HG02763 (cell line): ENCODE measurements around the gene ZNF239.
"Not testable (repeated sequence)": the region's sequence is repeated elsewhere in the genome, so short reads cannot be mapped to it uniquely, and the experiment has no call there.

Experiments used
- ATAC-seq: cut with Tn5 transposase; IDR thresholded peaks from one replicate; pipeline ENCODE4 v1.9.1; 2021; ENCODE audit warnings: mild to moderate bottlenecking, moderate library complexity; ENCODE audit not compliant: unreplicated experiment

The ZNF239 gene

GRCh38 chr10:43584051-43584450 lies 9.6 kb upstream of the ZNF239 start:
- ATAC-seq = no peak

- no peak for ATAC-seq
These were observed 2.2 kb upstream of the ZNF239 start for GRCh38 chr10:43576580-43576979.

GRCh38 chr10:43576062-43576461 lies 1.6 kb upstream of the ZNF239 start:
- no peak for ATAC-seq

- no peak for ATAC-seq
These were observed 490 bp upstream of the ZNF239 start for GRCh38 chr10:43574906-43575305.

- no peak for ATAC-seq
These were observed 991 bp downstream of the ZNF239 start for GRCh38 chr10:43573250-43574000.

- ATAC-seq = no peak
These were observed 3.4 kb downstream of the ZNF239 start for GRCh38 chr10:43570971-43571370.

GRCh38 chr10:43569681-43570080 lies 4.7 kb downstream of the ZNF239 start:
- ATAC-seq = no peak

- no peak for ATAC-seq
These were observed 17.2 kb downstream of the ZNF239 start for GRCh38 chr10:43557214-43557613.

GRCh38 chr10:43543746-43544145 lies 30.7 kb downstream of the ZNF239 start:
- not testable (repeated sequence) for ATAC-seq

GRCh38 chr10:43524434-43525247 lies 49.8 kb downstream of the ZNF239 start:
- no peak for ATAC-seq
